HepG2 (cell line): Measurements from ENCODE around the gene ESPNL. TPM values are rescaled to one million over a fixed set of nuclear protein-coding genes. Genes with fewer than 3 reads are reported as not detected.

Source experiments
- FOXK2 ChIP-seq: fragments of 450-650 bp; IDR thresholded peaks from 2 replicates; pipeline ENCODE4 v1.6.1; 2016
- HES4 ChIP-seq: sonication (generic); formaldehyde crosslinking; IDR thresholded peaks from 2 replicates; pipeline ENCODE4 v1.9.0; 2021; ENCODE audit warnings: mild to moderate bottlenecking, missing genetic modification reagents, borderline replicate concordance
- SNAPC4 ChIP-seq: sonication (generic); formaldehyde crosslinking; IDR thresholded peaks from 2 replicates; pipeline ENCODE4 v1.4.0; 2020; ENCODE audit warnings: mild to moderate bottlenecking, missing genetic modification reagents
- ZNF770 ChIP-seq: sonication (generic); formaldehyde crosslinking; IDR thresholded peaks from 2 replicates; pipeline ENCODE4 v1.5.0; 2020; ENCODE audit warnings: mild to moderate bottlenecking, missing genetic modification reagents
- polyA plus RNA-seq, 8 experiments: library from polyadenylated mRNA; depleted of rRNA in 3 of 8; stranded (reverse) in 7 of 8; unstranded in 1 of 8; fragments of >200 nt; fragmentation: Illumina TruSeq in 4 of 8; extraction: Trizol in 4 of 8; gene quantifications; 2 replicates each; pipeline versions ENCODE4 v1.2.1 to v1.2.3, GENCODE V29; 2011 to 2016; ENCODE audit warnings: low read depth in 4 of 8, missing spikeins in 1 of 8, mixed read lengths in 1 of 8; ENCODE audit not compliant: insufficient read depth in 1 of 8
- total RNA-seq, 5 experiments: library from RNA; depleted of rRNA; stranded (reverse); fragments of >200 nt; fragmentation: Illumina TruSeq; extraction: Trizol; gene quantifications; 2 replicates each; pipeline ENCODE4 v1.2.3, GENCODE V29; 2016; ENCODE audit warnings: low read depth in 1 of 5
- TF ChIP-seq, protein P1 (sequence below): sonication (generic); formaldehyde crosslinking; IDR thresholded peaks from 2 replicates; pipeline ENCODE4 v1.4.0; 2020; ENCODE audit warnings: missing genetic modification reagents
- TF ChIP-seq, protein P2 (sequence below): sonication (generic); formaldehyde crosslinking; IDR thresholded peaks from 2 replicates; pipeline ENCODE4 v1.4.0; 2020; ENCODE audit warnings: missing genetic modification reagents
- TF ChIP-seq, protein P3 (sequence below): sonication (generic); formaldehyde crosslinking; IDR thresholded peaks from 2 replicates; pipeline ENCODE4 v1.4.0; 2020; ENCODE audit warnings: mild to moderate bottlenecking, missing genetic modification reagents, borderline replicate concordance

ESPNL gene
- total and polyA plus RNA-seq, 2 of the 13 experiments (the other 11 are each of a cell fraction or from before 2014, with no cell fraction given): 0.45 to 0.80 TPM

GRCh38 chr2:238063414-238064189 is 36.5 kb upstream of the ESPNL start (continued):
- TF ChIP-seq ZNF770 (CRISPR knock-in tag) (peak; percentile 79), SNAPC4 (CRISPR knock-in tag) (no peak), FOXK2 (no peak), HES4 (CRISPR knock-in tag) (no peak)
- TF ChIP-seq, protein P1, sequence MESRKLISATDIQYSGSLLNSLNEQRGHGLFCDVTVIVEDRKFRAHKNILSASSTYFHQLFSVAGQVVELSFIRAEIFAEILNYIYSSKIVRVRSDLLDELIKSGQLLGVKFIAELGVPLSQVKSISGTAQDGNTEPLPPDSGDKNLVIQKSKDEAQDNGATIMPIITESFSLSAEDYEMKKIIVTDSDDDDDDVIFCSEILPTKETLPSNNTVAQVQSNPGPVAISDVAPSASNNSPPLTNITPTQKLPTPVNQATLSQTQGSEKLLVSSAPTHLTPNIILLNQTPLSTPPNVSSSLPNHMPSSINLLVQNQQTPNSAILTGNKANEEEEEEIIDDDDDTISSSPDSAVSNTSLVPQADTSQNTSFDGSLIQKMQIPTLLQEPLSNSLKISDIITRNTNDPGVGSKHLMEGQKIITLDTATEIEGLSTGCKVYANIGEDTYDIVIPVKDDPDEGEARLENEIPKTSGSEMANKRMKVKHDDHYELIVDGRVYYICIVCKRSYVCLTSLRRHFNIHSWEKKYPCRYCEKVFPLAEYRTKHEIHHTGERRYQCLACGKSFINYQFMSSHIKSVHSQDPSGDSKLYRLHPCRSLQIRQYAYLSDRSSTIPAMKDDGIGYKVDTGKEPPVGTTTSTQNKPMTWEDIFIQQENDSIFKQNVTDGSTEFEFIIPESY (CRISPR knock-in tag): peak; percentile 52
- TF ChIP-seq, protein P2, sequence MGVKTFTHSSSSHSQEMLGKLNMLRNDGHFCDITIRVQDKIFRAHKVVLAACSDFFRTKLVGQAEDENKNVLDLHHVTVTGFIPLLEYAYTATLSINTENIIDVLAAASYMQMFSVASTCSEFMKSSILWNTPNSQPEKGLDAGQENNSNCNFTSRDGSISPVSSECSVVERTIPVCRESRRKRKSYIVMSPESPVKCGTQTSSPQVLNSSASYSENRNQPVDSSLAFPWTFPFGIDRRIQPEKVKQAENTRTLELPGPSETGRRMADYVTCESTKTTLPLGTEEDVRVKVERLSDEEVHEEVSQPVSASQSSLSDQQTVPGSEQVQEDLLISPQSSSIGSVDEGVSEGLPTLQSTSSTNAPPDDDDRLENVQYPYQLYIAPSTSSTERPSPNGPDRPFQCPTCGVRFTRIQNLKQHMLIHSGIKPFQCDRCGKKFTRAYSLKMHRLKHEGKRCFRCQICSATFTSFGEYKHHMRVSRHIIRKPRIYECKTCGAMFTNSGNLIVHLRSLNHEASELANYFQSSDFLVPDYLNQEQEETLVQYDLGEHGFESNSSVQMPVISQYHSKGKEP (CRISPR knock-in tag): no peak
- TF ChIP-seq, protein P3, sequence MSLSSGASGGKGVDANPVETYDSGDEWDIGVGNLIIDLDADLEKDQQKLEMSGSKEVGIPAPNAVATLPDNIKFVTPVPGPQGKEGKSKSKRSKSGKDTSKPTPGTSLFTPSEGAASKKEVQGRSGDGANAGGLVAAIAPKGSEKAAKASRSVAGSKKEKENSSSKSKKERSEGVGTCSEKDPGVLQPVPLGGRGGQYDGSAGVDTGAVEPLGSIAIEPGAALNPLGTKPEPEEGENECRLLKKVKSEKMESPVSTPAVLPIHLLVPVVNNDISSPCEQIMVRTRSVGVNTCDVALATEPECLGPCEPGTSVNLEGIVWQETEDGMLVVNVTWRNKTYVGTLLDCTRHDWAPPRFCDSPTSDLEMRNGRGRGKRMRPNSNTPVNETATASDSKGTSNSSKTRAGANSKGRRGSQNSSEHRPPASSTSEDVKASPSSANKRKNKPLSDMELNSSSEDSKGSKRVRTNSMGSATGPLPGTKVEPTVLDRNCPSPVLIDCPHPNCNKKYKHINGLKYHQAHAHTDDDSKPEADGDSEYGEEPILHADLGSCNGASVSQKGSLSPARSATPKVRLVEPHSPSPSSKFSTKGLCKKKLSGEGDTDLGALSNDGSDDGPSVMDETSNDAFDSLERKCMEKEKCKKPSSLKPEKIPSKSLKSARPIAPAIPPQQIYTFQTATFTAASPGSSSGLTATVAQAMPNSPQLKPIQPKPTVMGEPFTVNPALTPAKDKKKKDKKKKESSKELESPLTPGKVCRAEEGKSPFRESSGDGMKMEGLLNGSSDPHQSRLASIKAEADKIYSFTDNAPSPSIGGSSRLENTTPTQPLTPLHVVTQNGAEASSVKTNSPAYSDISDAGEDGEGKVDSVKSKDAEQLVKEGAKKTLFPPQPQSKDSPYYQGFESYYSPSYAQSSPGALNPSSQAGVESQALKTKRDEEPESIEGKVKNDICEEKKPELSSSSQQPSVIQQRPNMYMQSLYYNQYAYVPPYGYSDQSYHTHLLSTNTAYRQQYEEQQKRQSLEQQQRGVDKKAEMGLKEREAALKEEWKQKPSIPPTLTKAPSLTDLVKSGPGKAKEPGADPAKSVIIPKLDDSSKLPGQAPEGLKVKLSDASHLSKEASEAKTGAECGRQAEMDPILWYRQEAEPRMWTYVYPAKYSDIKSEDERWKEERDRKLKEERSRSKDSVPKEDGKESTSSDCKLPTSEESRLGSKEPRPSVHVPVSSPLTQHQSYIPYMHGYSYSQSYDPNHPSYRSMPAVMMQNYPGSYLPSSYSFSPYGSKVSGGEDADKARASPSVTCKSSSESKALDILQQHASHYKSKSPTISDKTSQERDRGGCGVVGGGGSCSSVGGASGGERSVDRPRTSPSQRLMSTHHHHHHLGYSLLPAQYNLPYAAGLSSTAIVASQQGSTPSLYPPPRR (CRISPR knock-in tag): no peak; the same call in 1 of the 2 replicates
